GM12878 (cell line): ENCODE measurements around the gene HIVEP3. TPM values are rescaled to one million over a fixed set of nuclear protein-coding genes. Genes with fewer than 3 reads are reported as not detected.

Experiments used
- ATAC-seq: fragments of 200-7000 bp; cut with Tn5 transposase; 3 replicates; pipeline ENCODE4 v1.9.1; 2020; ENCODE audit warnings: mild to moderate bottlenecking, moderate library complexity
- BruUV-seq: library from RNA; stranded (reverse); fragments of 400-500 nt; replicated peaks from 2 replicates; lab custom pipeline; 2021; lab: Mats Ljungman, UMichigan
- CTCF ChIA-PET: fragments of 300-600 bp; sonication (Branson Sonifier 250); formaldehyde crosslinking; extraction: SDS; loops from one replicate; lab custom pipeline; 2021; ENCODE audit warnings: inconsistent platforms; lab: Yijun Ruan, JAX
- POLR2A ChIA-PET: fragments of 350-600 bp; formaldehyde crosslinking; extraction: SDS; loops from one replicate; lab custom pipeline; 2021; ENCODE audit warnings: inconsistent platforms; lab: Charles Lee
- RAD21 ChIA-PET: fragments of 300-600 bp; sonication (Branson Sonifier 250); formaldehyde crosslinking; loops from one replicate; lab custom pipeline; 2023; ENCODE audit warnings: antibody characterized with exemption; ENCODE audit not compliant: unreplicated experiment; lab: Charles Lee
- SMC1A ChIA-PET: fragments of 300-600 bp; sonication (Branson Sonifier 250); formaldehyde crosslinking; loops from one replicate; lab custom pipeline; 2023; ENCODE audit not compliant: unreplicated experiment, uncharacterized antibody; lab: Charles Lee
- DNase-seq: peaks from one replicate; pipeline ENCODE4 v3.0.0-alpha.2; 2011; ENCODE audit warnings: low read depth, low spot score
- FAIRE-seq: peaks from 3 replicates; lab custom pipeline; 2011; peaks lifted over from hg19 to GRCh38; lab: Jason Lieb, UNC
- H2AFZ ChIP-seq: 2 replicates; pipeline ENCODE4 v1.6.0; 2011; ENCODE audit warnings: low read depth, low read length, control low read depth; ENCODE audit not compliant: control insufficient read depth
- H3K27ac ChIP-seq: 2 replicates; pipeline ENCODE4 v1.5.1; 2011; ENCODE audit warnings: control low read depth; ENCODE audit not compliant: control insufficient read depth, insufficient read depth
- H3K27me3 ChIP-seq, 2 experiments: replicated peaks in 1 of 2; 2 replicates each; pipeline versions ENCODE4 v1.6.0 to v1.6.1; 2011; ENCODE audit warnings: low read length in 1 of 2; ENCODE audit not compliant: control insufficient read depth in 2 of 2, insufficient read depth in 2 of 2
- H3K36me3 ChIP-seq, 2 experiments: 2 replicates each; pipeline ENCODE4 v1.5.1; 2011; ENCODE audit warnings: low read length in 1 of 2; ENCODE audit not compliant: control insufficient read depth in 2 of 2, insufficient read depth in 2 of 2
- H3K4me1 ChIP-seq: 2 replicates; pipeline ENCODE4 v1.6.1; 2011; ENCODE audit warnings: mild to moderate bottlenecking, low read length, moderate library complexity, mixed read lengths; ENCODE audit not compliant: control insufficient read depth, insufficient read depth
- H3K4me2 ChIP-seq: 2 replicates; pipeline ENCODE4 v1.6.0; 2011; ENCODE audit warnings: control low read depth; ENCODE audit not compliant: control insufficient read depth, insufficient read depth
- H3K4me3 ChIP-seq: fragments of 200-600 bp; sonication (generic); 2 replicates; pipeline ENCODE4 v1.5.1; 2016
- H3K79me2 ChIP-seq: 2 replicates; pipeline ENCODE4 v1.6.0; 2011; ENCODE audit warnings: low read length; ENCODE audit not compliant: control insufficient read depth, insufficient read depth
- H3K9ac ChIP-seq: 2 replicates; pipeline ENCODE4 v1.8.0; 2011; ENCODE audit warnings: low read length, control low read depth, mixed read lengths; ENCODE audit not compliant: control insufficient read depth, insufficient read depth
- H3K9me3 ChIP-seq: replicated peaks from 3 replicates; pipeline ENCODE4 v1.5.1; 2011; ENCODE audit warnings: mild to moderate bottlenecking, low read length; ENCODE audit not compliant: control insufficient read depth, insufficient read depth
- H4K20me1 ChIP-seq: 2 replicates; pipeline ENCODE4 v1.6.0; 2011; ENCODE audit not compliant: control insufficient read depth, insufficient read depth
- BMI1 ChIP-seq: fragments of 450-650 bp; IDR thresholded peaks from 2 replicates; pipeline ENCODE4 v1.6.1; 2016; ENCODE audit warnings: mild to moderate bottlenecking, moderate library complexity, borderline replicate concordance
- CBFB ChIP-seq: IDR thresholded peaks from 2 replicates; pipeline ENCODE4 v1.6.1; 2016; ENCODE audit warnings: antibody characterized with exemption, low read depth
- CEBPB ChIP-seq, 2 experiments: fragments of 150-350 bp in 1 of 2; IDR thresholded peaks; 2 replicates each; pipeline ENCODE4 v1.6.1; 2012 to 2014; ENCODE audit warnings: low read depth in 2 of 2, low read length in 2 of 2, borderline replicate concordance in 1 of 2, inconsistent platforms in 1 of 2
- EGR1 ChIP-seq, 2 experiments: IDR thresholded peaks; 1 replicate in 1 of 2; 2 replicates in 1 of 2; pipeline ENCODE4 v1.6.1; 2011 to 2012; ENCODE audit warnings: low read depth in 2 of 2, low read length in 2 of 2, borderline replicate concordance in 1 of 2, mild to moderate bottlenecking in 1 of 2, moderate library complexity in 1 of 2
- HCFC1 ChIP-seq: fragments of 150-350 bp; IDR thresholded peaks from 2 replicates; pipeline ENCODE4 v1.6.1; 2014; ENCODE audit warnings: low read length
- IKZF1 ChIP-seq: fragments of 450-650 bp; conservative IDR thresholded peaks from 2 replicates; pipeline ENCODE4 v1.6.1; 2017; ENCODE audit warnings: antibody characterized with exemption, mild to moderate bottlenecking
- MTA2 ChIP-seq: fragments of 450-650 bp; IDR thresholded peaks from 2 replicates; pipeline ENCODE4 v1.6.1; 2016; ENCODE audit warnings: low read depth, mild to moderate bottlenecking, moderate library complexity
- NR2C2 ChIP-seq: IDR thresholded peaks from 2 replicates; pipeline ENCODE4 v1.6.1; 2011; ENCODE audit warnings: borderline replicate concordance, low read depth; ENCODE audit not compliant: control insufficient read depth, insufficient read length
- POLR2AphosphoS5 ChIP-seq: IDR thresholded peaks from 2 replicates; pipeline ENCODE4 v1.6.1; 2011; ENCODE audit warnings: mild to moderate bottlenecking, low read length, inconsistent platforms
- RFX5 ChIP-seq: IDR thresholded peaks from 2 replicates; pipeline ENCODE4 v1.6.1; 2011; ENCODE audit warnings: low read depth, low read length, improper control_type of control experiment
- SMAD5 ChIP-seq: IDR thresholded peaks from 2 replicates; pipeline ENCODE4 v1.6.1; 2016; ENCODE audit warnings: antibody characterized with exemption, low read depth
- STAT1 ChIP-seq: fragments of 450-650 bp; conservative IDR thresholded peaks from 2 replicates; pipeline ENCODE4 v1.6.1; 2014; ENCODE audit warnings: antibody characterized with exemption, mild to moderate bottlenecking
- STAT3 ChIP-seq: IDR thresholded peaks from 2 replicates; pipeline ENCODE4 v1.6.1; 2011; ENCODE audit warnings: low read depth, low read length, improper control_type of control experiment
- ZNF274 ChIP-seq: IDR thresholded peaks from one replicate; pipeline ENCODE4 v1.8.0; 2011; ENCODE audit not compliant: insufficient read length, insufficient read depth
- ZNF622 ChIP-seq: fragments of 450-650 bp; IDR thresholded peaks from 2 replicates; pipeline ENCODE4 v1.6.1; 2017; ENCODE audit warnings: mild to moderate bottlenecking, inconsistent platforms
- WGBS: methylation state at CpG from one replicate; pipeline ENCODE4 v1.1.6; 2016; ENCODE audit warnings: low lambda C conversion rate; ENCODE audit not compliant: insufficient replicate concordance, insufficient coverage; ENCODE audit errors: missing lambda C conversion rate; 5-methylcytosine and 5-hydroxymethylcytosine counted together
- in situ Hi-C: fragments of 300-500 bp; cut with MboI; formaldehyde crosslinking; loops from 9 replicates; pipeline ENCODE4 v1.14.3; 2018; ENCODE audit warnings: mixed read lengths
- intact Hi-C: fragments of 100-400 bp; cut with micrococcal nuclease; formaldehyde crosslinking; loops from one replicate; pipeline ENCODE4 v1.14.2; 2022; ENCODE audit not compliant: unreplicated experiment
- polyA plus RNA-seq, 11 experiments: library from polyadenylated mRNA; depleted of rRNA in 4 of 11; unstranded in 6 of 11; stranded (reverse) in 5 of 11; fragments of >200 nt; fragmentation: Nextera tagmentation in 4 of 11; fragmentation: Illumina TruSeq in 1 of 11; extraction: Ambion mirVana in 4 of 11; extraction: Trizol in 1 of 11; gene quantifications; 1 replicate in 1 of 11; 2 replicates in 10 of 11; pipeline versions ENCODE4 v1.2.1 to v1.2.3, GENCODE V29; 2011 to 2016; ENCODE audit warnings: inconsistent platforms in 2 of 11, missing spikeins in 2 of 11, low read depth in 1 of 11
- total RNA-seq, 4 experiments: library from RNA; depleted of rRNA in 3 of 4; stranded (reverse); fragments of >200 nt in 3 of 4; fragmentation: Illumina TruSeq in 1 of 4; extraction: Trizol in 1 of 4; gene quantifications; 2 replicates each; pipeline versions ENCODE4 v1.2.1 to v1.2.3, GENCODE V29; 2013 to 2021
- TF ChIP-seq, protein P1 (sequence below): IDR thresholded peaks from 2 replicates; pipeline ENCODE4 v1.6.1; 2012; ENCODE audit warnings: low read depth, low read length, improper control_type of control experiment
- TF ChIP-seq, protein P2 (sequence below): IDR thresholded peaks from 2 replicates; pipeline ENCODE4 v1.6.1; 2012; ENCODE audit warnings: mild to moderate bottlenecking, low read depth, low read length
- TF ChIP-seq, protein P3 (sequence below): fragments of 450-650 bp; IDR thresholded peaks from 2 replicates; pipeline ENCODE4 v1.6.1; 2016; ENCODE audit warnings: mild to moderate bottlenecking

HIVEP3 gene
- total and polyA plus RNA-seq, 10 of the 15 experiments (the other 5 are each of a cell fraction or from before 2014, with no cell fraction given) = 1.8 to 13.6 (median 3.8) TPM

DNA sequence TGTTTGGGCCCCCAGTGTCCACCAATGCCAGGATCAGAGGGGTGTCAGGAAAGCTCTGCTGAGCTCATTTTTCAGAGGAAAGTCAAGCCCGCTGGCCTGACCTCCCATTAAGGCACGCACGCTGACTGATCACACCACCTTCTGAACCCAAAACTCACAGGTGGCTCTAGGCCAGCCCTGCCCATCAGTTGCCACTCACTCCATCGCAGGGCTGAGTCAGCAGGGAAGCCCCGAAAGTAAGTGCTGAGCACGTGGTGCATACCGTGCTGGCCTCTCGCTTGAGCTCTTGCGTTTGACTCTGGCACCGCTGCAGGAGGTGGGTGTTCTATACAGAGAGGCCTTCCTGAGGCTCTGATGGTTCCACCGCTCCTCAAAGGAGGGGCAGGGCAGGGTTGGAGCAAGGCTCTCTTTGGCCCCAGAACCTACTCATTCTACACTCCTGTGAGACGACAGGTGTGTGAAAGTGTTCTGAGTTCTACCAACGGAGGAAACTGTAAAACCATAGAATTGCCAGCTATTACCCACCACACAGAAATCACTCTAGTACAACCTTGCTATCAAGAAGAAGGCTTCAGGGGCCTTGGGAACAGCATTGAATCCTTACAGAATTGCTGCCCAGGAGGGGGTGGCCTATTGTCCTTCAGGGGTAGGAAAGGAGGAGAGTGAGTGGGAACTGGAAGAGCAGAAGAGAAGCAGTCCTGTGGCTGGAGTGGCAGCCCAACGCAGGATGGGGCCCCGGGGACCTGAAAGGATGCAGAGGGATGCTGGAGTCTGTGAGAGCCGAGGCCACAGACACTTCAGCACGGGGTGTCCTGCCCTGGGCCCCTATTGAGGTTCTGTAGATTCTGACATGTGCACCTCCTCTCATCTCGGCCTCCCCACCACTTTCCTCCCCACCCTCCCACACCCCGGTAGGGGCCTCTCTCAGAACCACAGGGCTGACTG is 219.5 kb downstream of the HIVEP3 start (continued):
- TF ChIP-seq BMI1 = no peak
- TF ChIP-seq CEBPB (IDR thresholded peaks at IDR 0.05; ENCODE audit: borderline replicate concordance in 1 of 2, low read depth in 2 of 2, low read length in 2 of 2) = no peak
- TF ChIP-seq NR2C2 = no peak
- no peak for TF ChIP-seq POLR2AphosphoS5
- no peak for TF ChIP-seq RFX5
- TF ChIP-seq, protein P1, sequence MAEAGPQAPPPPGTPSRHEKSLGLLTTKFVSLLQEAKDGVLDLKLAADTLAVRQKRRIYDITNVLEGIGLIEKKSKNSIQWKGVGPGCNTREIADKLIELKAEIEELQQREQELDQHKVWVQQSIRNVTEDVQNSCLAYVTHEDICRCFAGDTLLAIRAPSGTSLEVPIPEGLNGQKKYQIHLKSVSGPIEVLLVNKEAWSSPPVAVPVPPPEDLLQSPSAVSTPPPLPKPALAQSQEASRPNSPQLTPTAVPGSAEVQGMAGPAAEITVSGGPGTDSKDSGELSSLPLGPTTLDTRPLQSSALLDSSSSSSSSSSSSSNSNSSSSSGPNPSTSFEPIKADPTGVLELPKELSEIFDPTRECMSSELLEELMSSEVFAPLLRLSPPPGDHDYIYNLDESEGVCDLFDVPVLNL = no peak
- no peak for TF ChIP-seq CBFB

DNA sequence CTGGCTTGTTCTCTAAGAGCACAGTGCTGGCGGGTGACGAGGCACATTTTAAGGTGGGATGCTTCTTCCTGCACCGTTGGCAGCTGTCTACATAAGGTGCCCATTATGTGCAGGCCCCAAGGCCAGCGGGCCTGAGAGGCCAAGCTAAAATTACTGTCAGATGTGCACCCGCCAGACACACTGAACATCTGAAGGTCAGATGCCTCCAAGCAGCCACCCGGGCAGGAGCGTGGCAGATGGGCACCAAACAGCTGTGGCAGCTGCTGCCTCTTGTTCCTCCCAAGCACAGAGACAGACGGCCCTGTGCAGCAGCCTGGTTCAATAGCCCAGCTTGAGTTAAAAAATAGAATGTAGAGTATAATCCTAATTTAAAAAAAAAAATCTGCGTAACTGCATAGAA is 222.3 kb downstream of the HIVEP3 start:
- no peak overlapping the region for H3K9ac ChIP-seq
- WGBS = 90% methylated on average over 9 of the region's 9 CpGs
- H2AFZ ChIP-seq = no peak overlapping the region
- H3K27ac ChIP-seq = no peak overlapping the region
- H3K79me2 ChIP-seq = no peaks in the 10 kb centered on the region
- no peak for ATAC-seq
- DNase-seq = no peak
- H3K4me1 ChIP-seq = peaks cover 33% of the 10 kb centered on the region
- intact Hi-C loops (no loop called here), in situ Hi-C loops (no loop called here)
- SMC1A ChIA-PET = interaction anchor here (0.9 to 4.6 kb wide), 5 partner anchors 9 to 53 kb away, joined by 3 to 34 read pairs (median 3); no protein-coding TSS in a partner anchor
- H3K4me2 ChIP-seq = no peak overlapping the region
- H4K20me1 ChIP-seq = no peaks in the 10 kb centered on the region
- no peak overlapping the region for H3K4me3 ChIP-seq
- no peaks in the 10 kb centered on the region for H3K9me3 ChIP-seq
- no peaks in the 10 kb centered on the region for H3K36me3 ChIP-seq
- POLR2A ChIA-PET = interaction anchor here (1.3 kb wide), 2 partner anchors 9 to 15 kb away, joined by 3 to 4 read pairs; no protein-coding TSS in a partner anchor
- no peak for FAIRE-seq
- RAD21 ChIA-PET = interaction anchor here (6.3 kb wide), 1 partner anchor 33 kb away, joined by 81 read pairs; no protein-coding TSS in a partner anchor
- BruUV-seq = no TSS peak
- CTCF ChIA-PET = interaction anchor here (1.8 kb wide), 1 partner anchor 22 kb away, joined by 12 read pairs; no protein-coding TSS in a partner anchor
- no peaks in the 10 kb centered on the region for H3K27me3 ChIP-seq
- TF ChIP-seq ZNF622 = no peak
- no peak for TF ChIP-seq MTA2
- TF ChIP-seq SMAD5 = no peak
- no peak for TF ChIP-seq EGR1 (IDR thresholded peaks at IDR 0.05; ENCODE audit: borderline replicate concordance in 1 of 2, low read depth in 2 of 2, low read length in 2 of 2)
- no peak for TF ChIP-seq STAT3
- TF ChIP-seq IKZF1 = no peak
- TF ChIP-seq STAT1 = no peak
- no peak for TF ChIP-seq ZNF274
- TF ChIP-seq, protein P2, sequence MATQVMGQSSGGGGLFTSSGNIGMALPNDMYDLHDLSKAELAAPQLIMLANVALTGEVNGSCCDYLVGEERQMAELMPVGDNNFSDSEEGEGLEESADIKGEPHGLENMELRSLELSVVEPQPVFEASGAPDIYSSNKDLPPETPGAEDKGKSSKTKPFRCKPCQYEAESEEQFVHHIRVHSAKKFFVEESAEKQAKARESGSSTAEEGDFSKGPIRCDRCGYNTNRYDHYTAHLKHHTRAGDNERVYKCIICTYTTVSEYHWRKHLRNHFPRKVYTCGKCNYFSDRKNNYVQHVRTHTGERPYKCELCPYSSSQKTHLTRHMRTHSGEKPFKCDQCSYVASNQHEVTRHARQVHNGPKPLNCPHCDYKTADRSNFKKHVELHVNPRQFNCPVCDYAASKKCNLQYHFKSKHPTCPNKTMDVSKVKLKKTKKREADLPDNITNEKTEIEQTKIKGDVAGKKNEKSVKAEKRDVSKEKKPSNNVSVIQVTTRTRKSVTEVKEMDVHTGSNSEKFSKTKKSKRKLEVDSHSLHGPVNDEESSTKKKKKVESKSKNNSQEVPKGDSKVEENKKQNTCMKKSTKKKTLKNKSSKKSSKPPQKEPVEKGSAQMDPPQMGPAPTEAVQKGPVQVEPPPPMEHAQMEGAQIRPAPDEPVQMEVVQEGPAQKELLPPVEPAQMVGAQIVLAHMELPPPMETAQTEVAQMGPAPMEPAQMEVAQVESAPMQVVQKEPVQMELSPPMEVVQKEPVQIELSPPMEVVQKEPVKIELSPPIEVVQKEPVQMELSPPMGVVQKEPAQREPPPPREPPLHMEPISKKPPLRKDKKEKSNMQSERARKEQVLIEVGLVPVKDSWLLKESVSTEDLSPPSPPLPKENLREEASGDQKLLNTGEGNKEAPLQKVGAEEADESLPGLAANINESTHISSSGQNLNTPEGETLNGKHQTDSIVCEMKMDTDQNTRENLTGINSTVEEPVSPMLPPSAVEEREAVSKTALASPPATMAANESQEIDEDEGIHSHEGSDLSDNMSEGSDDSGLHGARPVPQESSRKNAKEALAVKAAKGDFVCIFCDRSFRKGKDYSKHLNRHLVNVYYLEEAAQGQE = no peak
- TF ChIP-seq, protein P3, sequence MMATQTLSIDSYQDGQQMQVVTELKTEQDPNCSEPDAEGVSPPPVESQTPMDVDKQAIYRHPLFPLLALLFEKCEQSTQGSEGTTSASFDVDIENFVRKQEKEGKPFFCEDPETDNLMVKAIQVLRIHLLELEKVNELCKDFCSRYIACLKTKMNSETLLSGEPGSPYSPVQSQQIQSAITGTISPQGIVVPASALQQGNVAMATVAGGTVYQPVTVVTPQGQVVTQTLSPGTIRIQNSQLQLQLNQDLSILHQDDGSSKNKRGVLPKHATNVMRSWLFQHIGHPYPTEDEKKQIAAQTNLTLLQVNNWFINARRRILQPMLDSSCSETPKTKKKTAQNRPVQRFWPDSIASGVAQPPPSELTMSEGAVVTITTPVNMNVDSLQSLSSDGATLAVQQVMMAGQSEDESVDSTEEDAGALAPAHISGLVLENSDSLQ = no peak
- TF ChIP-seq HCFC1 = no peak
